ENCODE measurements around the gene PINK1.

The PINK1 gene

GRCh38 chr1:20610970-20611369 is 22.3 kb upstream of the PINK1 start:
- no peak for DNase-seq (ENCODE audit: low read depth in 3 of 3)

GRCh38 chr1:20611652-20612051 is 21.6 kb upstream of the PINK1 start:
- DNase-seq (ENCODE audit: low read depth in 3 of 3), result no peak

GRCh38 chr1:20612221-20612746 is 21.0 kb upstream of the PINK1 start:
- no peak for DNase-seq (ENCODE audit: low read depth in 3 of 3)

- no peak for DNase-seq (ENCODE audit: low read depth in 3 of 3)
These were observed 19.1 kb upstream of the PINK1 start for GRCh38 chr1:20614131-20614579.

- no peak for DNase-seq (ENCODE audit: low read depth in 3 of 3)
These were observed 17.1 kb upstream of the PINK1 start for GRCh38 chr1:20615946-20616846.

GRCh38 chr1:20616847-20617487 is 16.3 kb upstream of the PINK1 start:
- no peak for DNase-seq (ENCODE audit: low read depth in 3 of 3)

GRCh38 chr1:20618550-20618949 is 14.7 kb upstream of the PINK1 start:
- DNase-seq (ENCODE audit: low read depth in 3 of 3), result no peak

- no peak for DNase-seq (ENCODE audit: low read depth in 3 of 3)
These were observed 13.3 kb upstream of the PINK1 start for GRCh38 chr1:20619999-20620398.

GRCh38 chr1:20621012-20621411 is 12.2 kb upstream of the PINK1 start:
- DNase-seq (ENCODE audit: low read depth in 3 of 3), result no peak

GRCh38 chr1:20624709-20625108 is 8.5 kb upstream of the PINK1 start:
- no peak for DNase-seq (ENCODE audit: low read depth in 3 of 3)

GRCh38 chr1:20625176-20626097 is 7.8 kb upstream of the PINK1 start:
- DNase-seq (ENCODE audit: low read depth in 3 of 3), result no peak

- no peak for DNase-seq (ENCODE audit: low read depth in 3 of 3)
These were observed 7.2 kb upstream of the PINK1 start for GRCh38 chr1:20626098-20626427.

- DNase-seq (ENCODE audit: low read depth in 3 of 3), result no peak
These were observed 6.7 kb upstream of the PINK1 start for GRCh38 chr1:20626524-20626923.

GRCh38 chr1:20630729-20631128 is 2.5 kb upstream of the PINK1 start:
- no peak for DNase-seq (ENCODE audit: low read depth in 3 of 3)

GRCh38 chr1:20632386-20632785 is 872 bp upstream of the PINK1 start:
- no peak for DNase-seq (ENCODE audit: low read depth in 3 of 3)

- DNase-seq (ENCODE audit: low read depth in 3 of 3), result no peak
These were observed 871 bp downstream of the PINK1 start for GRCh38 chr1:20634065-20634593.

- DNase-seq (ENCODE audit: low read depth in 3 of 3), result no peak
These were observed 1.4 kb downstream of the PINK1 start for GRCh38 chr1:20634594-20635084.

GRCh38 chr1:20636785-20637347 is 3.6 kb downstream of the PINK1 start:
- no peak for DNase-seq (ENCODE audit: low read depth in 3 of 3)

- DNase-seq (ENCODE audit: low read depth in 3 of 3), result peak in 2 of 3 experiments; percentile 15 to 34
These were observed 6.9 kb downstream of the PINK1 start for GRCh38 chr1:20640183-20640597.

- no peak for DNase-seq (ENCODE audit: low read depth in 3 of 3)
These were observed 8.7 kb downstream of the PINK1 start for GRCh38 chr1:20641975-20642374.

GRCh38 chr1:20643080-20643479 is 9.8 kb downstream of the PINK1 start:
- no peak for DNase-seq (ENCODE audit: low read depth in 3 of 3)

Data from stimulated activated CD4-positive, alpha-beta T cell treated with anti-CD3 and anti-CD28 coated beads, TNF-alpha, amount 100 ng/mL, for 4 hours (primary cell).